Keratinocyte (primary cell): ENCODE results near the gene TBC1D20.

Source experiments
- CTCF ChIP-seq, 3 experiments: IDR thresholded peaks in 1 of 3; conservative IDR thresholded peaks in 1 of 3; optimal IDR thresholded peaks in 1 of 3; 2 replicates in 2 of 3; 3 replicates in 1 of 3; pipeline versions ENCODE3 to v1.5.1; 2011; ENCODE audit warnings: low read length in 3 of 3, mild to moderate bottlenecking in 3 of 3, moderate library complexity in 2 of 3, control low read depth in 1 of 3, inconsistent platforms in 1 of 3; ENCODE audit not compliant: insufficient read depth in 2 of 3; ENCODE audit errors: extremely low read depth in 1 of 3
- EZH2 ChIP-seq: IDR thresholded peaks from one replicate; pipeline ENCODE4 v1.6.1; 2012; ENCODE audit warnings: inconsistent platforms, mild to moderate bottlenecking, low read length, moderate library complexity

DNA sequence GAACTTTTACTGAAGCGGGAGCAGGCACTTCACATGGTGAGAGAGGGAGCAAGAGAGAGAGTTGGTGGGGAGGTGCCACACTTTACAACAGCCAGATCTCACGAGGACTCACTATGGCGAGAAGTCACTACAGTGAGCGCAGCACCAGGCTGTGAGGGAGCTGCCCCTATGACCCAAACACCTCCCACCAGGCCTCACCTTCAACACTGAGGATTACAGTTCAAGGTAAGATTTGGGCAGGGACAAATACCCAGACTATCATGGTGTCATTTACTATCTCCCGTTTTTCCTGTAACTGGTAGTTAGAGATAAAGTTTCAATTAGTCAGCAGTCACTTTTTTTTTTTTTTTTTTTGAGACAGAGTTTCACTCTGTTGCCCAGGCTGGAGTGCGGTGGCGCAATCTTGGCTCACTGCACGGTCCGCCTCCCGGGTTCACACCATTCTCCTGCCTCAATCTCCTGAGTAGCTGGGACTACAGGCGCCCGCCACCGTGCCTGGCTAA, 46.5 kb downstream of the TBC1D20 start:
- no peak for TF ChIP-seq CTCF (optimal IDR thresholded peaks at IDR 0.05 in 1 of 3, IDR thresholded peaks at IDR 0.05 in 1 of 3, conservative IDR thresholded peaks at IDR 0.05 in 1 of 3; ENCODE audit: extremely low read depth in 1 of 3, insufficient read depth in 2 of 3, low read length in 3 of 3)
- TF ChIP-seq EZH2 = no peak
